Right atrium auricular region (tissue), 2 donors: ENCODE data around the gene PARVG. TPM values are rescaled to one million over a fixed set of nuclear protein-coding genes. Genes with fewer than 3 reads are reported as not detected.

Source experiments
- DNase-seq: peaks from one replicate; pipeline ENCODE4 v3.0.0-alpha.2; 2019; ENCODE audit warnings: low spot score
- H3K27ac ChIP-seq, 2 donors: fragments of 200-600 bp; sonication (generic); 1 replicate in 1 of 2; 2 replicates in 1 of 2; pipeline ENCODE4 v1.5.1; 2016 to 2019
- H3K27me3 ChIP-seq, 2 donors: fragments of 200-600 bp; sonication (generic); one replicate each; pipeline versions ENCODE4 v1.5.1 to v1.6.0; 2017 to 2019
- H3K36me3 ChIP-seq: fragments of 200-600 bp; sonication (generic); one replicate; pipeline ENCODE4 v1.5.1; 2016
- H3K4me1 ChIP-seq, 2 donors: fragments of 200-600 bp; sonication (generic); one replicate each; pipeline versions ENCODE4 v1.5.1 to v1.6.0; 2017 to 2019
- H3K4me3 ChIP-seq, 2 donors: fragments of 200-600 bp; sonication (generic); 1 replicate in 1 of 2; 2 replicates in 1 of 2; pipeline ENCODE4 v1.5.1; 2017 to 2019; ENCODE audit warnings: mild to moderate bottlenecking in 1 of 2, moderate library complexity in 1 of 2
- H3K9me3 ChIP-seq, 2 donors: fragments of 200-600 bp; sonication (generic); one replicate each; pipeline ENCODE4 v1.5.1; 2019
- CTCF ChIP-seq, 2 donors: fragments of 200-600 bp; sonication (generic); IDR thresholded peaks; one replicate each; pipeline ENCODE4 v1.5.1; 2019; ENCODE audit warnings: antibody characterized with exemption in 2 of 2
- total RNA-seq, 2 donors: library from RNA; depleted of rRNA; stranded (reverse); fragments of >200 nt; gene quantifications; one replicate each; pipeline ENCODE4 v1.1.0, GENCODE V29; 2016

Gene PARVG
- total RNA-seq, 2 donors from 2014 or later, result 2.1 to 7.2 TPM

- Histone ChIP-seq H3K36me3 (no peaks in the 10 kb centered on the region), H3K4me3 (no peak overlapping the region), H3K4me1 (no peaks in the 10 kb centered on the region), H3K27ac (no peak overlapping the region), H3K27me3 (no peaks in the 10 kb centered on the region), H3K9me3 (no peaks in the 10 kb centered on the region)
- no peak for DNase-seq
- TF ChIP-seq CTCF (IDR thresholded peaks at IDR 0.05), result no peak
These were observed 12.2 kb downstream of the PARVG start for GRCh38 chr22:44192816-44193534.

- H3K9me3 ChIP-seq, result no peaks in the 10 kb centered on the region
- H3K4me1 ChIP-seq, result no peaks in the 10 kb centered on the region
- TF ChIP-seq CTCF (IDR thresholded peaks at IDR 0.05), result no peak
- DNase-seq, result no peak
- no peaks in the 10 kb centered on the region for H3K27me3 ChIP-seq
- no peak overlapping the region for H3K4me3 ChIP-seq
- H3K27ac ChIP-seq, result no peak overlapping the region
- H3K36me3 ChIP-seq, result no peaks in the 10 kb centered on the region
These were observed 12.8 kb downstream of the PARVG start for GRCh38 chr22:44193535-44193891.

- Histone ChIP-seq H3K36me3 (no peaks in the 10 kb centered on the region), H3K27ac (no peak overlapping the region), H3K27me3 (no peaks in the 10 kb centered on the region), H3K9me3 (no peaks in the 10 kb centered on the region), H3K4me3 (no peak overlapping the region), H3K4me1 (no peaks in the 10 kb centered on the region)
- no peak for TF ChIP-seq CTCF (IDR thresholded peaks at IDR 0.05)
- no peak for DNase-seq
These were observed 13.8 kb downstream of the PARVG start for GRCh38 chr22:44194569-44194968.

- Histone ChIP-seq H3K27me3 (no peaks in the 10 kb centered on the region), H3K4me1 (no peaks in the 10 kb centered on the region), H3K4me3 (no peak overlapping the region), H3K36me3 (no peaks in the 10 kb centered on the region), H3K9me3 (no peaks in the 10 kb centered on the region), H3K27ac (no peak overlapping the region)
- DNase-seq, result no peak
- TF ChIP-seq CTCF (IDR thresholded peaks at IDR 0.05), result no peak
These were observed 14.6 kb downstream of the PARVG start for GRCh38 chr22:44195189-44195871.

- Histone ChIP-seq H3K4me3 (no peak overlapping the region), H3K27ac (no peak overlapping the region), H3K4me1 (no peaks in the 10 kb centered on the region), H3K36me3 (no peaks in the 10 kb centered on the region), H3K27me3 (no peaks in the 10 kb centered on the region), H3K9me3 (no peaks in the 10 kb centered on the region)
- no peak for TF ChIP-seq CTCF (IDR thresholded peaks at IDR 0.05)
- DNase-seq, result no peak
These were observed 15.5 kb downstream of the PARVG start for GRCh38 chr22:44196241-44196640.
